ENCODE data around the gene CLSTN2.

DNA sequence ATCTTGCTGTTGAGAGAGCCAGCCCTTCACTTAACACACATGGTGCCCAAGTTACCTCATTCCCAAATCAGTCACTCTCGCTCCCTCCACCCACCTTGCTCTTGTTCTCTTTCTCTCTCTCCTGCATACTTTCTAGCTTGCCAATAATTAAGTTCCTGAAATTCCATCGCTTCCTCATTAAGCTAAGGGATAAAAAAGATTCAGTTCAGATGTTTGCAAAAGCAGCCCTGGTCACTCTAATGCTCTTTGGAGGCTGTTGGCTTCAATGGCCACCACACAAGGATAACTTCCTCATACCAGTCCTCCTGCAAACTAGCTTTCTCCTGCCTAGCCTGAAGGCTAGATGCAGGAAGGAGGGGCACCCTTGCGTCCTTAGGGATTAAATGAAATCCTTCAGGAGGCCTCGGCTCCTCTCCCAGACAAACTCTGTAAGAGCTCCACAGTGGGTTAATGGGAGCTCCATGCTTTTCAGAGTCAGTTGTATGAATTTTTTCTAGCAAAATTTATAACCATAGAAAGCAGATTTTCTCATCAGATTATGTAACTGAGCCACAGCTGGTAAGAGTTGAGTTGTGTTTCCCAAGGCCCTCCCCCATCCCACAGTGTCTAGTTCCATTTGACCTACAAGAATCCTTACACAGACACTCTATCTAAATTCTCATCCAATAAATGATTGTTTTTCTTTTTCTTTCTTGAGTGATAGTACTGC is 566.2 kb downstream of the CLSTN2 start:
- TF ChIP-seq, protein P1, sequence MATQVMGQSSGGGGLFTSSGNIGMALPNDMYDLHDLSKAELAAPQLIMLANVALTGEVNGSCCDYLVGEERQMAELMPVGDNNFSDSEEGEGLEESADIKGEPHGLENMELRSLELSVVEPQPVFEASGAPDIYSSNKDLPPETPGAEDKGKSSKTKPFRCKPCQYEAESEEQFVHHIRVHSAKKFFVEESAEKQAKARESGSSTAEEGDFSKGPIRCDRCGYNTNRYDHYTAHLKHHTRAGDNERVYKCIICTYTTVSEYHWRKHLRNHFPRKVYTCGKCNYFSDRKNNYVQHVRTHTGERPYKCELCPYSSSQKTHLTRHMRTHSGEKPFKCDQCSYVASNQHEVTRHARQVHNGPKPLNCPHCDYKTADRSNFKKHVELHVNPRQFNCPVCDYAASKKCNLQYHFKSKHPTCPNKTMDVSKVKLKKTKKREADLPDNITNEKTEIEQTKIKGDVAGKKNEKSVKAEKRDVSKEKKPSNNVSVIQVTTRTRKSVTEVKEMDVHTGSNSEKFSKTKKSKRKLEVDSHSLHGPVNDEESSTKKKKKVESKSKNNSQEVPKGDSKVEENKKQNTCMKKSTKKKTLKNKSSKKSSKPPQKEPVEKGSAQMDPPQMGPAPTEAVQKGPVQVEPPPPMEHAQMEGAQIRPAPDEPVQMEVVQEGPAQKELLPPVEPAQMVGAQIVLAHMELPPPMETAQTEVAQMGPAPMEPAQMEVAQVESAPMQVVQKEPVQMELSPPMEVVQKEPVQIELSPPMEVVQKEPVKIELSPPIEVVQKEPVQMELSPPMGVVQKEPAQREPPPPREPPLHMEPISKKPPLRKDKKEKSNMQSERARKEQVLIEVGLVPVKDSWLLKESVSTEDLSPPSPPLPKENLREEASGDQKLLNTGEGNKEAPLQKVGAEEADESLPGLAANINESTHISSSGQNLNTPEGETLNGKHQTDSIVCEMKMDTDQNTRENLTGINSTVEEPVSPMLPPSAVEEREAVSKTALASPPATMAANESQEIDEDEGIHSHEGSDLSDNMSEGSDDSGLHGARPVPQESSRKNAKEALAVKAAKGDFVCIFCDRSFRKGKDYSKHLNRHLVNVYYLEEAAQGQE (IDR thresholded peaks at IDR 0.05; ENCODE audit: insufficient read depth in 1 of 2, low read depth in 2 of 2, low read length in 2 of 2) = no peak
- TF ChIP-seq TAF1 (IDR thresholded peaks at IDR 0.05; ENCODE audit: borderline replicate concordance, insufficient read depth, low read length) = no peak
- TF ChIP-seq POLR2AphosphoS5 (IDR thresholded peaks at IDR 0.05; ENCODE audit: low read depth, low read length) = no peak
- TF ChIP-seq SIN3A (IDR thresholded peaks at IDR 0.05; ENCODE audit: borderline replicate concordance, insufficient read depth, low read length) = no peak
